Measurements from ENCODE around the gene ESRRB. TPM values are rescaled to one million over a fixed set of nuclear protein-coding genes. Genes with fewer than 3 reads are reported as not detected.

ESRRB gene
- total RNA-seq, 1 donor from 2014 or later = 0.23 TPM

DNA sequence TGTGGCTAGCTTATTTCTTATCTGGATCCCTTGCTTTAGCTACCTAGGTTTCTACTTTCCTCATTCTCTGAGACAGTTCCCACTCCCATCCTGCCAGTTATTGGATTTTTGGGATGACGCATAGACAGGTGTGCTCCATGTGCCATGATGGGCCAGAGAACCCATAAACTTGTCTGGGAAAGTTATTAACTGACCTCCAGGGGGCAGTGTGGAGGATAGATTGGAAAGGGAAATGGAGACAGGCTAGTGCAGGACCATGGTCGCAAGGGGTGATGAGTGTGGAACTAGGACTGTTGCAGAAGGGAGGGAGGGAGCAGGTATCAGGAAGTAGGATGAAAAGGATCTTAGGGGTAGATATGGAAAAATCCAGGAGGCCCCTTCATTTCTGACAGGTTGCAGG, 80.3 kb downstream of the ESRRB start:
- no peak for DNase-seq (ENCODE audit: low spot score)

DNA sequence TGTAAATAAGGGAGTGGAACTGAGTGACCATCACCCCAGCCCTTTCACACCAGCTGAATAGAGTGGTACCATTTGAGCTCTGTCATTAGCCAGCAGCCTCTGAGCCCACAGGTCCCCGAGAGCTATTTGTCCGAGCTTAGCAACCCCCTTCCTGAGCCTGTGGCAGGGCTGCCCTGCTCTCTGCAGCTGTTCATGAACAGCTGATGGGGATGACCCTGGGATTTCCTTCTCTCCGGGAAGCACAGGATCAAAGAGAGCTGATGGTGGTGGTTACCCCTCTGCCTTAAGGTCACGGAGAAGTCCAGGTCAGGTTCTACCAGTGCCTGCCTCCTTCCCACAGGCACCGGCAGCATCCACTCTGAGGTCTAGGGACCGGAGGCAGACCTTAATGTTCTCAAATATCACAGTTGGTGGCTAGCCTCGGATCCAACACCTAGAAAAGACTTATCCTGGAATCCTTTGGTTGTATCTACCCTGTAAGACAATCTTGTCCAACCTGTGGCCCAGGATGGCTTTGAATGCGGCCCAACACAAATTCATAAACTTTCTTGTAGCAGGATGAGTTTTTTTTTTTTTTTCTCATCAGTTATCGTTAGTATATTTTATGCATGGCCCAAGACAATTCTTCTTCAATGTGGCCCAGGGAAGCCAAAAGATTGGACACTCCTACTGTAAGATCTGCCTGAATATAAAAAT, 81.1 kb downstream of the ESRRB start:
- Mint-ChIP-seq H3K27me3 (ENCODE audit: low read depth) (peaks cover 7% of the 10 kb centered on the region), H3K27ac (no peak overlapping the region), H3K4me1 (ENCODE audit: low read depth) (no peaks in the 10 kb centered on the region), H3K4me3 (ENCODE audit: low read depth) (no peak overlapping the region), H3K9me3 (no peaks in the 10 kb centered on the region), H3K36me3 (ENCODE audit: low read depth) (no peaks in the 10 kb centered on the region)
- intact Hi-C loops (cut with micrococcal nuclease) = loop anchor here (2.0 to 10.0 kb wide), 2 partner anchors 190 to 638 kb away; partner anchors contain the start of gene CIPC
- no peak for DNase-seq (ENCODE audit: low spot score)

More for the DNA sequence above, 80.3 kb downstream of the ESRRB start:
- intact Hi-C loops (cut with micrococcal nuclease) = loop anchor here (2.0 to 10.0 kb wide), 2 partner anchors 191 to 639 kb away; partner anchors contain the start of gene CIPC
- Mint-ChIP-seq H3K27me3 (ENCODE audit: low read depth) (peaks cover 8% of the 10 kb centered on the region), H3K36me3 (ENCODE audit: low read depth) (no peaks in the 10 kb centered on the region), H3K4me1 (ENCODE audit: low read depth) (no peaks in the 10 kb centered on the region), H3K9me3 (no peaks in the 10 kb centered on the region), H3K27ac (no peak overlapping the region), H3K4me3 (ENCODE audit: low read depth) (no peak overlapping the region)

- Mint-ChIP-seq H3K36me3 (ENCODE audit: low read depth) (no peaks in the 10 kb centered on the region), H3K4me3 (ENCODE audit: low read depth) (no peak overlapping the region), H3K9me3 (no peaks in the 10 kb centered on the region), H3K4me1 (ENCODE audit: low read depth) (no peaks in the 10 kb centered on the region), H3K27me3 (ENCODE audit: low read depth) (peaks cover 7% of the 10 kb centered on the region), H3K27ac (no peak overlapping the region)
- DNase-seq (ENCODE audit: low spot score) = no peak
- intact Hi-C loops (cut with micrococcal nuclease) = loop anchor here (2.0 to 10.0 kb wide), 2 partner anchors 189 to 637 kb away; partner anchors contain the start of gene CIPC
These were observed 81.9 kb downstream of the ESRRB start for GRCh38 chr14:76457841-76458240.

GRCh38 chr14:76461886-76462285, 85.9 kb downstream of the ESRRB start:
- DNase-seq (ENCODE audit: low spot score) = no peak
- Mint-ChIP-seq H3K27me3 (ENCODE audit: low read depth) (no peaks in the 10 kb centered on the region), H3K36me3 (ENCODE audit: low read depth) (no peaks in the 10 kb centered on the region), H3K27ac (no peak overlapping the region), H3K9me3 (no peaks in the 10 kb centered on the region), H3K4me1 (ENCODE audit: low read depth) (no peaks in the 10 kb centered on the region), H3K4me3 (ENCODE audit: low read depth) (no peak overlapping the region)
- intact Hi-C loops (cut with micrococcal nuclease) = no loop called here

- no peak overlapping the region for H3K4me3 Mint-ChIP-seq (ENCODE audit: low read depth)
- H3K4me1 Mint-ChIP-seq (ENCODE audit: low read depth) = no peaks in the 10 kb centered on the region
- intact Hi-C loops (cut with micrococcal nuclease) = no loop called here
These were observed 86.4 kb downstream of the ESRRB start for GRCh38 chr14:76462330-76462729.

DNA sequence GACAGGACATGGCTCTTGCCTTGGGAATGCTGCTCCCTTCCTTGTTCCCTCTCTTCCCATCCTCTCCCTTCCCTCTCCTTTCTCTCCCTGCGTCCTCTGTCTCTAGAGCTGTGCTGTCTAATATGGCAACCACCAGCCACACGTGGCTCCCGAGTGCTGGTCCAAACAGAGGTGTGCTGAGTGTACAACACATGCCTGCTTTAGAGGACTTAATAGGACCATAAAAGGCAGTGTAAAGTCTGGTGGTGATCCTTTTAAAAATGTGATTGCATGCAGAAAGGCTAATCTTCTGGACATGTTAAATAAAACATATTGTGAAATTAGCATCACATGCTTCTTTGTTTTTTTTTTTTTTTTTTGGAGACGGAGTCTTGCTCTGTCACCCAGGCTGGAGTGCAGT, 87.2 kb downstream of the ESRRB start:
- H3K36me3 Mint-ChIP-seq (ENCODE audit: low read depth) = no peaks in the 10 kb centered on the region
- no peak overlapping the region for H3K27ac Mint-ChIP-seq
- no peak for DNase-seq (ENCODE audit: low spot score)
- H3K27me3 Mint-ChIP-seq (ENCODE audit: low read depth) = no peaks in the 10 kb centered on the region
- intact Hi-C loops (cut with micrococcal nuclease) = no loop called here
- no peaks in the 10 kb centered on the region for H3K9me3 Mint-ChIP-seq
- H3K4me1 Mint-ChIP-seq (ENCODE audit: low read depth) = no peaks in the 10 kb centered on the region
- H3K4me3 Mint-ChIP-seq (ENCODE audit: low read depth) = no peak overlapping the region

More at GRCh38 chr14:76462330-76462729, 86.4 kb downstream of the ESRRB start:
- Mint-ChIP-seq H3K36me3 (ENCODE audit: low read depth) (no peaks in the 10 kb centered on the region), H3K27ac (no peak overlapping the region), H3K27me3 (ENCODE audit: low read depth) (no peaks in the 10 kb centered on the region), H3K9me3 (no peaks in the 10 kb centered on the region)
- DNase-seq (ENCODE audit: low spot score) = no peak

DNA sequence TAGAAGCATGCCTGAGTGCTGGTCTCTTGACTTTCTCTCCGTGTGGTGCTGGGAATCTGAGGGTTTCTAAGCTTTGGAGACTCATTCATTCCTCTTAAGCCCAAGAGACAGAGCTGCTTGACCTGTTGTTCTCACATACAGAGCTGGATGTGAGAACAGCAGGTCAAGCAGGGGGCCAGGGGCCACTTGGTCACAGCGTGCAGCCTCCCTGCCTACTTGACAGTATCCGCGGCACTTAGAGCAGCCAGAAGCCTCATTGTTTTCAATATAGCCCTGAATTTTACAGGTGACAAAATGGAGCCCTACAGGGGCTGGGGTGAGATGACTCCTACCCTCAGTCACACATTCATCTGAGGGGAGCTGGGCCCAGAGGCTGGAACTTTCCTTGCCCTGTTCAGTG, 88.9 kb downstream of the ESRRB start:
- no peak overlapping the region for H3K27ac Mint-ChIP-seq
- no peak overlapping the region for H3K4me3 Mint-ChIP-seq (ENCODE audit: low read depth)
- H3K9me3 Mint-ChIP-seq = no peaks in the 10 kb centered on the region
- no peaks in the 10 kb centered on the region for H3K4me1 Mint-ChIP-seq (ENCODE audit: low read depth)
- no peaks in the 10 kb centered on the region for H3K27me3 Mint-ChIP-seq (ENCODE audit: low read depth)
- intact Hi-C loops (cut with micrococcal nuclease) = no loop called here
- no peak for DNase-seq (ENCODE audit: low spot score)
- no peaks in the 10 kb centered on the region for H3K36me3 Mint-ChIP-seq (ENCODE audit: low read depth)

GRCh38 chr14:76465664-76466063, 89.7 kb downstream of the ESRRB start:
- Mint-ChIP-seq H3K4me3 (ENCODE audit: low read depth) (no peak overlapping the region), H3K27ac (no peak overlapping the region), H3K4me1 (ENCODE audit: low read depth) (no peaks in the 10 kb centered on the region), H3K36me3 (ENCODE audit: low read depth) (no peaks in the 10 kb centered on the region), H3K9me3 (no peaks in the 10 kb centered on the region), H3K27me3 (ENCODE audit: low read depth) (no peaks in the 10 kb centered on the region)
- intact Hi-C loops (cut with micrococcal nuclease) = no loop called here
- no peak for DNase-seq (ENCODE audit: low spot score)

GRCh38 chr14:76467711-76468155, 91.8 kb downstream of the ESRRB start:
- no peaks in the 10 kb centered on the region for H3K9me3 Mint-ChIP-seq
- no peak overlapping the region for H3K4me3 Mint-ChIP-seq (ENCODE audit: low read depth)
- no peak for DNase-seq (ENCODE audit: low spot score)
- intact Hi-C loops (cut with micrococcal nuclease) = no loop called here
- H3K36me3 Mint-ChIP-seq (ENCODE audit: low read depth) = no peaks in the 10 kb centered on the region
- H3K27ac Mint-ChIP-seq = no peak overlapping the region
- H3K4me1 Mint-ChIP-seq (ENCODE audit: low read depth) = no peaks in the 10 kb centered on the region
- H3K27me3 Mint-ChIP-seq (ENCODE audit: low read depth) = peaks cover 3% of the 10 kb centered on the region

DNA sequence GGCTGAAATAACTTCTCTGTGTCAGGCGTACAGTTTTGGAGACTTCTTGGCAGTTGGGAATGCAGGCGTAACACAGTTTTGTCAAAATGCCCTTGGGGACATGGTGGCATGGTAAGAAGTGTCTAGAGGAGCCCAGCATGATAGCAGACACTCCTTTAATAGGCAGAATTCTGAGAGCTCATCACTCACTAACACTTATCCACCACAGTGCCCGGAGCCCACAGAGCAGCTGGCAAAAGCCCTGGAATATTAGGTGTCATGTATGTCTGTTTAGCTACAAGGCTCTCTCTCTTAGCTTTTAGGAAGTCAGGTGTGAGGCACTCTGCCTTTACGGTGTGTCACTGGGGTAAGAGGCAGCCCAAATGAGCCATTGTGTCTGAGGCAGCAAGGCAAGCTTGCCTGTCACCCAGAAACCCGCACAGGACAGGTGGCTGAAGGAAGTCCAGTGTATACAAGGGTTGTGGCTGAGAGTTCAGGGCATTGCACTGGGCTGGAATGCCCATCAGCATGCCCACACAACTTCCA, 96.3 kb downstream of the ESRRB start:
- no peaks in the 10 kb centered on the region for H3K4me1 Mint-ChIP-seq (ENCODE audit: low read depth)
- H3K27me3 Mint-ChIP-seq (ENCODE audit: low read depth) = peaks cover 9% of the 10 kb centered on the region
- DNase-seq (ENCODE audit: low spot score) = no peak
- H3K27ac Mint-ChIP-seq = no peak overlapping the region
- no peaks in the 10 kb centered on the region for H3K36me3 Mint-ChIP-seq (ENCODE audit: low read depth)
- H3K9me3 Mint-ChIP-seq = no peaks in the 10 kb centered on the region
- intact Hi-C loops (cut with micrococcal nuclease) = no loop called here
- no peak overlapping the region for H3K4me3 Mint-ChIP-seq (ENCODE audit: low read depth)

- intact Hi-C loops (cut with micrococcal nuclease) = no loop called here
- Mint-ChIP-seq H3K27ac (no peak overlapping the region), H3K4me1 (ENCODE audit: low read depth) (no peaks in the 10 kb centered on the region), H3K27me3 (ENCODE audit: low read depth) (peaks cover 9% of the 10 kb centered on the region), H3K9me3 (no peaks in the 10 kb centered on the region), H3K4me3 (ENCODE audit: low read depth) (no peak overlapping the region), H3K36me3 (ENCODE audit: low read depth) (no peaks in the 10 kb centered on the region)
- DNase-seq (ENCODE audit: low spot score) = no peak
These were observed 97.7 kb downstream of the ESRRB start for GRCh38 chr14:76473481-76474263.

- Mint-ChIP-seq H3K27me3 (ENCODE audit: low read depth) (no peaks in the 10 kb centered on the region), H3K36me3 (ENCODE audit: low read depth) (no peaks in the 10 kb centered on the region), H3K27ac (no peak overlapping the region), H3K4me3 (ENCODE audit: low read depth) (no peak overlapping the region), H3K9me3 (no peaks in the 10 kb centered on the region), H3K4me1 (ENCODE audit: low read depth) (no peaks in the 10 kb centered on the region)
- intact Hi-C loops (cut with micrococcal nuclease) = no loop called here
- DNase-seq (ENCODE audit: low spot score) = no peak
These were observed 104.5 kb downstream of the ESRRB start for GRCh38 chr14:76480426-76480825.

DNA sequence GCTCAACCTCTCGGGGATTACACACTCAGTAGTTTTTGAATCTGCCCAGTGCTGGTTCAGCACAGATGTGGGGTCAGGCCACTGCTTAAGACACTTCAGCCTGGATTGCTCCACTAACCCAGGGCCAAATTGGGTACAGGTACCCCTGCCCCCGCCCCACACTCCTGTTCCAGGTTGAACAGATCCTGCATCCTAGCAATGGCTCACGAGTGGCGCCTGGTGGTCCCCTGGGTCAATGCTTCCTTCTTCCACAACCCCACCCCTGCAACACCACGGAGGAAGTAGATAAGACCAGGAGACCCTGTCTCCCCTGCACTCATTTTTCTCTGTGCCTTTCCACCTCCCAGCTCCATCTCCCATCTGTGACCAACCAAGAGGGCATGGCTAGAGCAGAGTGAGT, 108.4 kb downstream of the ESRRB start:
- no peaks in the 10 kb centered on the region for H3K4me1 Mint-ChIP-seq (ENCODE audit: low read depth)
- intact Hi-C loops (cut with micrococcal nuclease) = no loop called here
- H3K4me3 Mint-ChIP-seq (ENCODE audit: low read depth) = no peak overlapping the region
- H3K36me3 Mint-ChIP-seq (ENCODE audit: low read depth) = no peaks in the 10 kb centered on the region
- H3K9me3 Mint-ChIP-seq = no peaks in the 10 kb centered on the region
- no peak overlapping the region for H3K27ac Mint-ChIP-seq
- DNase-seq (ENCODE audit: low spot score) = no peak
- H3K27me3 Mint-ChIP-seq (ENCODE audit: low read depth) = no peaks in the 10 kb centered on the region

All from activated T-helper 2 cell treated with anti-CD3 and anti-CD28 coated beads, Interferon-gamma antibody, Interleukin-2, Interleukin-4, amounts not matched to agents 10 μg/mL and 5 μg/mL and 100 μg/mL, durations not matched to agents 14 hours and 24 hours and 36 hours (primary cell).